Activated CD4-positive, alpha-beta T cell treated with anti-CD3 and anti-CD28 coated beads, Interleukin-2, amount 50 U/mL, for 24 hours (primary cell): ENCODE data around the gene IL20RA.
A peak's percentile ranks its signal among the peaks of the same experiment; 100 is the strongest.
"Not testable (repeated sequence)": the region's sequence is repeated elsewhere in the genome, so short reads cannot be mapped to it uniquely, and the experiment has no call there.

Experiments used
- DNase-seq, 2 donors: peaks; one replicate each; pipeline ENCODE4 v3.0.0-alpha.2; 2020; ENCODE audit warnings: low read depth in 1 of 2, low spot score in 1 of 2

IL20RA gene, protein sequence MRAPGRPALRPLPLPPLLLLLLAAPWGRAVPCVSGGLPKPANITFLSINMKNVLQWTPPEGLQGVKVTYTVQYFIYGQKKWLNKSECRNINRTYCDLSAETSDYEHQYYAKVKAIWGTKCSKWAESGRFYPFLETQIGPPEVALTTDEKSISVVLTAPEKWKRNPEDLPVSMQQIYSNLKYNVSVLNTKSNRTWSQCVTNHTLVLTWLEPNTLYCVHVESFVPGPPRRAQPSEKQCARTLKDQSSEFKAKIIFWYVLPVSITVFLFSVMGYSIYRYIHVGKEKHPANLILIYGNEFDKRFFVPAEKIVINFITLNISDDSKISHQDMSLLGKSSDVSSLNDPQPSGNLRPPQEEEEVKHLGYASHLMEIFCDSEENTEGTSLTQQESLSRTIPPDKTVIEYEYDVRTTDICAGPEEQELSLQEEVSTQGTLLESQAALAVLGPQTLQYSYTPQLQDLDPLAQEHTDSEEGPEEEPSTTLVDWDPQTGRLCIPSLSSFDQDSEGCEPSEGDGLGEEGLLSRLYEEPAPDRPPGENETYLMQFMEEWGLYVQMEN

DNA sequence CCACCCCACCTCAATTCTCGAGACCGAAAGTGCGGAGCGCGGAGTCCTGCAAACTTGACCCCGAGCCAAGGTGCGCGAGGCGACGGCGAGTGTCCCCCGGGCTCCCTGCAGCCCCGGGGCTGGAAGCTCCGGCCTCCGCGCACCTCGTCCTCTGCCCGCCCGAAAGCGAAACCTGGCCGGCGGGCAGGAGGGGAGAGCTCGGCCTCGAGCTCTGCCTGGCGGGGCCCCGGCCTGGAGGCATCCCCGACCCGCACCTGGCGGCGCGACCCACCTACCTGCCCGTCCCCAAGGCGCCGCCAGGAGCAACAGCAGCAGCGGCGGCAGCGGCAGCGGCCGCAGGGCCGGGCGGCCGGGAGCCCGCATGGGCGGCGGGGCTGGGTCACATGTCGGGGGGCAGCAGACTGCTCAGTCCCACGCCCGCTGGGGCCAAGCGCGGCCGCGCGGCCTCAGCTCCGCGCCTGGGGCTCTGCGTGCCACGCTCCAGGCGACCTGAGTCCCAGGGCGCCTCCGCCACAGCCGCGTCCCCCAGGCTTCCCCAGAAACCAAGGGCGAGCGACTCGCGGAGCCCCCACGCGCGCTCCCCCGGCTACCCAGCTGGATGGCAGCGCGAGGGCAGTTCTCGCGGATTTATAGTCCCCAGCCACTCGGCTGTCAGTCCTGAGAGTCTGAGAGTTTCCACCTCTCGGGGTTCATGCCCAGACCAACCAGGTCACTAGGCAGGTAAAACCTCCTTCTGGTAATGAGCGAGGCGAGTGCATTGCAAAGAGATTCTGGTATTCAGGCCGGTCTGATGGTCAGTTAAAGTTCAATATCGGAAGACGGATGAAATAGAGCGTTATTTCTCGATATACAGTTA is at the start of gene IL20RA:
Gene IL20RA (minus strand): TSS at position 600 of the 856 bp plus-strand sequence. CDS start 237 bp downstream, at position 363.
- DNase-seq, result no peak

DNA sequence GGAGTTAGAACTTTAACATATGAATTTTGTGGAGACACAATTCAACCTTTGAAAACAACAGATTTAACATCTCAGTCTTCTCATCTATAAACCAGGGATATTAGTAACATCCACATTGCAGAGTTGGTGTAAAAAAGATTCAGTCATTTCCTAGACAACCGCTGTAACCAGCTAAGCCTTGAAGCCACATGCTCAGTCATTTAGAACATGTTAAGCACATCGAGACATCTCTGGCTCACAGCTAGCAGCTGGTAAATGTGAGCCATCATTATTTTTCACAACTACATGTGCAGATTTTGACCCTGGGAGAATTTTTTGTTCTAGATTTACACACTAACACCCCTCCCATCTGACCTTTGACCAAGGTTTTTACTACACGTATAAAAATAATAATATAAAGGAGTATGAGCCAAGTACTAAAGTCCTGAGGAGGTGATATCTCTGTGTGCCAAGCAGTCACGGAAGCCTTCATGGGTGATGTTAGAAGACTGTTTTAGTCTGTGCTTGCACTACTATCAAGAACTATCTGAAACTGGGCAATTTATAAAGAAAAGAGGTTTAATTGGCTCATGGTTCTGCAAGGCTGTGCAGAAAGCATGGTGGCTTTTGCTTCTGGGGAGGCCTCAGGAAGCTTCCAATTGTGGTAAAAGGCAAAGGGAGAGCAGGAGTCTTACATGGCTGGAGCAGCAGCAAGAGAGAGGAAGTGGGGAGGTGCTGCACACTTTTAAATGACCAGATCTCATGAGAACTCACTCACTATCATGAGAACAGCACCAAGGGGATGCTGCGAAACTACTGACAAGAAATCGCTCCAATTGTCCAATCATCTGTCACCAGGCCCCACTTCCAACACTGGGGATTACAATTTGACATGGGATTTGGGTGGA is 48.7 kb upstream of the IL20RA start:
- no peak for DNase-seq

DNA sequence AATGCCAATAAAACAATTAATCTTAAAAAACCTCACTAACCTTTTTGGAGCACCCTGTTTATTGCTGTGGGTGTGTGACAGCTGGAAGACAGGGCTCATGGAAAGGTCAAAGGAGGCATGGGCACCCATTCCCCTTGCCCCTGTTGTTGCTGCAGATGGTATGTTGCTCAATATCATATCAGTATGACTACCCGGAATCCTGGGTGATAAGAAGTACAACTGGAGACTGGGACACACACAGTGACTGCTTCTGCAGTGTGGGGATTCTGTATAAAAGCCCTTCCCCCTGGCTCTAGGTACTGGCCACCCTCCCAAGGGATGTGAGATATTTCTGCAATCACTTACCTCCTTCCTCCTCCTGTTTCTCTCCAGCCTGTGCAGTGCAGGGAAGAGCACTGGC is 47.3 kb upstream of the IL20RA start:
- no peak for DNase-seq

DNA sequence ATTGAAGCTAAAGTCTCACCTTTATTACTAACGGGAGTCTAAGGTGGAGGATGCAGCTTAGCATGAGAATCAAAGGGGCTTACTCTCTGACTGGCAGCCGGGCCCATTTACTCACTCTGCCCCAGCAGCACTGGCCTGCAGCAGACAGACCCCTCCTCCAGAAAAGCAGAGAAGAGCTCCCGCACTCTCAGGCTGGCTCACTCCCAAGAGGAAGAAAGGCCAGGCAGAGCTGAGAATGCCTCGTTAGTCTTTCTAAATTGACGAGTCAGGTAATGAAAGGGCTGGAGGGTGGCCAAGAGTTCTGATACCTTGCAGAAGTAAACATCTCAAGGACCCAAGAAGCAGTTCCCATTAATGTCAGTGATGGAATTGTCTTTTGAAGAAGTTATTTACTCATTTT is 44.5 kb upstream of the IL20RA start:
- DNase-seq, result no peak

DNA sequence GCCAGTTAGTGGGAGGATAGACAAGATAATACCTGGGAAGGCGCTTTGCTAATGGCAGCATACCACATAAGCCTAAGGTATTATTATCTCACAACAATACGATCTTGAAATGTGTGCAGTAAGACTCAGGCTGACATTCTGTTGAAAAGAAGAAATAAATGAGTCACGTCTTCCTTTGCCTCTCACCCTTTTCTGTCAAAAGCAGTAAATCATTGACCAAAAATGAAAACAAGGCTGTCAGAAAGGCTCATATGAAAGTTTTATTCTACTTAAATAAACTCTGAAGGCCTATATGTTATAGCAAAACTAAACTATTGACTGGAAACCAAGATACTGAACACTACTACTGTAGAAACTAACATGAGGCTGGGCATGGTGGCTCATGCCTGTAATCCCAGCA is 43.1 kb upstream of the IL20RA start:
- no peak for DNase-seq

DNA sequence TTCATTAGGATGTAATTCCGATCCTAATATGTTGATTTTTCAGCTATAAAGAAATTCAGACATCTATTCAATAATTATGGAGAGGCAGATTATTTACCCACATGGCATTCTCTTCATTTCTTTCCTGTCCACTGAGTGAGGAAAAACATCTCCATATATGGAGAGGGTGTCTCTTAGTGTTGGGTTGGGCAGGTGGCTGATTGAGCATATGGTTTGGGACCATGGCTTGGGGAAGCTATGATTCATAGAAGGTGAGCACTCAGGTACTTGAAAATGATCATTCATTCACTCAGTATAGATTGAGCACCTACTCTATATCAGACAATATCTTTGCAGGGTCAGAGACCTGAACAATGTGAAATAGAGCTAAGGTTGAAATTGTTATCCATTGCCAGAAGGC is 41.3 kb upstream of the IL20RA start:
- DNase-seq, result no peak

DNA sequence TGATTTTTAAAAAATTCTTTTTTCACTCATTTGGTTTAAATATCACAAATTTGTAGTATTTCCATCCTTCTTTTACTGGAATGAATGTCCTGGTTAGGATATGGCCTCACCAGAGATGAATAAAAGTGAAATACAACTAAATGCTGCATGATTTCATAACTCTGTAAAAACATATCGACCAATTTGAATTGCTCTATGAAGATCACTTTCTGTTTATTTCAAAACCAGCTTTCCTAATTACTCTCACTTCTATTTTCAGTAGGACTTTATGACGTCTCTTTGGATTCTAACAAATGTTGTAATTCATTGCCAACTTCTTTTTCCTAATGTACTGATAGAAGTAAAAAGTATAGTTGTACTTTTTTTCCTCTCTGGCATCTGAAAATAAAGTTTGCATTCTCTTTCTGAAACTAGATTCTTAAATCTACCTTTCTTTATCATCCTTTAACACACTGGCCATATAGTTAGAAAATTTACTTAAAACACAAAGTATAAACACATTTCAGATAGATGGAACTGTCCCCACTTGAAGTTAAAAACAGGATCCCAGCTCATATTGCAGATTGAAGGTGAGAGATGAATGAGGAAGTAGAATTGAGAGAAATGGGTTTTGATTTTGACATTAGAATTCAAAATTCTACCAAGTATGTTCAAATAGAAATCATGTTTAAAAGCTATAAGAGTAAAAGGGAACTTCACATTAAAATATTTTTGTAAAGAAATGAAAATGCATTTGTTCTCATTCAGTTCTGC is 40.3 kb upstream of the IL20RA start:
- DNase-seq, result no peak

DNA sequence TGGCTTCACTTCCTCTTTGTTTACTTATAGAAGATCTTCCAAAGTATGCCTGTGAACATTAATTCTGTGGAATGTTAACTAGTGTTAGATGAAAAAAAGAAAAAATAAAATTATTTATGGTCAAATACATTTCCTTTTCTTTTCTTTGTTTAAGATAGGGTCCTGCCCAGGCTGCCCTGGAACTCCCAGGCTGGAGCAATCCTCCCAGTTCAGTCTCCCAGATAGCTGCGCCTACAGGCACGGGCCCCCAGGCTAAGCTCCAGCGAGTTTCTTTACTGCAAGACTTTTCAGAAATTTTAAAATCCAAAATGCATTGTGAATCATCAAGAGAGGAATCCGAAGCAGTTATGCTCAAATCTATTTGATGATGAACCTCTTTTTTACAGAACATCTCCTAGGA is 39.3 kb upstream of the IL20RA start:
- DNase-seq, result no peak

DNA sequence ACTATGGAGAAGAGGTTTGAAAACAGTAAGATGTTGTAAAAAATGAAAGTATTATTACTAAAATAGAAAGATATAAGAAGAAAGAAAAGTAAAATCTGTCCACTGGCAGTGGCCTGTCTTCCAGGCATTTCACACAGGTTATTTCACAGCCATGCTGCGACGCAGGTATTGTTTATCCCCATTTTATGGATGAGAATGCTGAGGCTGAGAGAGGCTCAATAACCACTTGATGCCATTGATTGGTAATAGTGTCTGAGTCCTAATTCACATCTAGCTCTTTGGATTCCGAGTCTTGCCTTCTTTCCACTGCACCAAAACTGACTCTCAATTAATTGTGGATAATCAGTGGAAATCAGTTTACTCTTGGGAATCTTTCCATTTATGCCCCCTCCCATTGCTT is 37.2 kb upstream of the IL20RA start:
- no peak for DNase-seq

DNA sequence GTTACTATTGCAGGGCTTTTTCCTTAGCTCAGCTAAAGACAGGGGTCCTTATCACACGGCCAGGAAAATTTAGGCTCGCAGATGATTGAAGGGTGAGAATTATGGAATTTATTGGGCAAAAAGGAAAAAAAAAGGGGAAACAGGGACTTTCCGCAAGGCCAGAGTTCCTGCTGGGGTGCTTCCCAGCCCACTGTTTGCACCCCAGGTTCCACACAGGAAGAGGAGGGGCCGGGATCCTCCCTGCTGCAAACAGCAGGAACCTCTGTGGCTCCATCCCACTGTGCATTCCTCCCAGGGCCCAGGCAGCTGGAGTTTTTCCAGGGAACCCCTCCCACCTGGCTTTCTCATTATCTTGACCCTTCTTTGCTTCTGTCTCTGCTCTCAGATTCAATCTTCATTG is 35.9 kb upstream of the IL20RA start:
- no peak for DNase-seq

DNA sequence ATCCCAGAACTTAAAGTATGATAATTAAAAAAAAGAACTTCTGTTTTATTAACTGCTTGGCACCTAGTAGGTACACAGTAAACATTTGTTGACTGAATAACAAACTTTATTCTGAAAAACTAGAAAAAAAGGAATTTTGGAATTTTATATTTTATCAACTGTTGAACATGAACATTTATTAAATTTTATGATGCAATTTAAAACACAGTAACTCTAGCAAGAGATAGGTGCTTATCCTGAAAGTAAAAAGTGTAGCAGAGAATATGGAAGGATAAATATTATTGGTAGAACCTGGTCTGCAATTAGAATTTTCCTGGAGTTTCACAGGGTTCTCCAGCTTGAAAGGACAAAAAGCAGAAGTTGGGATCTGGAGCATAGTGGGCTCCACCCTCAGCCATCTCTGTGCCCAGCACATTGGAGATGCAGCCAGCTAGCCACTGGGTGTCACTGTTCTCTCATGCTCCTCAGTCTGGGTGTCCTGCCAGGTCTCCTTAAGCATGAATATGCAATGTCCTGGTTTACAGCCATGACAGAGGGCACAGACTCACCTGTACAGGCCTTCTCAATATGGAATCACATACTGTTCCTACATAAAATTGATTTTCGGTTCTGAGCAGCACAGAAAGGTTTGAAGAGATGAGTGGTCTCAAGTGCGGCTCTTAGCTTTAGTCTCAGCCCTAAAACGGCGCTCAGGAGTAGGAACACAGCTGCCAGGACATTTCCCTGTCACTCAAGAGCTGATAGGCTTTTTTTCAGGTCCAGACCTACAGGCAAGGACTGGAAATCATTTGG is 31.7 kb upstream of the IL20RA start:
- DNase-seq, result peak in 1 of 2 donors; percentile 39

DNA sequence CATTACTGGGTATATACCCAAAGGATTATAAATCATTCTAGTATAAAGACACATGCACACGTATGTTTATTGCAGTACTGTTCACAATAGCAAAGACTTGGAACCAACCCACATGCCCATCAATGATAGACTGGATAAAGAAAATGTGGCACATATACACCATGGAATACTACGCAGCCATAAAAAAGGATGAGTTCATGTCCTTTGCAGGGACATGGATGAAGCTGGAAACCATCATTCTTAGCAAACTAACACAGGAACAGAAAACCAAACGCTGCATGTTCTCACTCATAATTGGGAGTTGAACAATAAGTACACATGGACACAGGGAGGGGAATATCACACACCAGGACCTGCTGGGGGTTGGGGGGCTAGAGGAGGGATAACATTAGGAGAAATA is 31.0 kb upstream of the IL20RA start:
- DNase-seq, result not testable (repeated sequence)

DNA sequence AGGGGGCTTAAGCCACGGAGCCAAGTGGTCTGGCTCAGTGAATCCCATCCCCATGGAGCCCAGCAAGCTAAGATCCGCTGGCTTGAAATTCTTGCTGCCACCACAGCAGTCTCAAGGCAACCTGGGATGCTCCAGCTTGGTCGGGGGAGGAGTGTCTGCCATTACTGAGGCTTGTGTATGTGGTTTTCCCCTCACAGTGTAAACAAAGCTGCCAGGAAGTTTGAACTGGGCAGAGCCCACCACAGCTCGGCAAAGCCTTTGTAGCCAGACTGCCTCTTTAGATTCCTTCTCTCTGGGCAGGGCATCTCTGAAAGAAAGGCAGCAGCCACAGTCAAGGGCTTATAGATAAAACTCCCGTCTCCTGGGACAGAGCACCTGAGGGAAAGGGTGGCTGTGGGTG is 25.5 kb upstream of the IL20RA start:
- no peak for DNase-seq

DNA sequence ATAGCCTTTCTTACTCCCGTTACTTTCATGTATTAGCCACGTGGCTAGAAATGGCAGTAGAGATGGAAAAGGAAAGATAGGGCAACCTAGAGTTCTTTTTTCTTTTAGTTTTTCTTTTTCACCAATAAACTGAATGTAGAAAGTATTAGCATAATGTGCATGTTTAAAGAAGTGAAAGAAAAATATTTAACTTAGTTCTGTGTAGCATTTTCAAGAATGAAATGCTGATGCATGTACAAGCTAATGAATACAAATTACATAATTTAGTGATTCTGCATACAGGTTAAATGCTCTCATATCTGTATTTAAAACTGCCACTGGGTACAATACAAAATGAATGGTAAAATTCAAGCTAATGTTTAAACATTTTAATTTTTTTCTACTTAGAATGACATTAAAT is 22.6 kb upstream of the IL20RA start:
- no peak for DNase-seq

DNA sequence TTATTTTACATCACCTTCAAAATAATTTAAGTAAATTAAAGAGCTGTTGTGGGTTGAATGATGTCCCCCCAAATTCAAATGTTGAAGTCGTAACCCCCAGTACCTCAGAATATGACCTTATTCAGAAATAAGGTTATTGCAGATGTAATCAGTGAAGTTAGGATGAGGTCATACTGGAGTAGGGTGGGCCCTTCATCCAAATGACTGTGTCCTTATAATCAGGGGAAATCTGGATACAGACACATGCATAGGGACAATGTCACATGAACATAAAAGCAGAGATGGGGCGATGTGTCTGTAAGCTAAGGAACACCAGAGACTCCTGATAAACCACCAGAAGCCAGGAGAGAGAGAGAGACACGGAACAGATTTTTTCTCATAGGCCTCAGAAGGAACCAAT is 13.3 kb upstream of the IL20RA start:
- DNase-seq, result no peak

DNA sequence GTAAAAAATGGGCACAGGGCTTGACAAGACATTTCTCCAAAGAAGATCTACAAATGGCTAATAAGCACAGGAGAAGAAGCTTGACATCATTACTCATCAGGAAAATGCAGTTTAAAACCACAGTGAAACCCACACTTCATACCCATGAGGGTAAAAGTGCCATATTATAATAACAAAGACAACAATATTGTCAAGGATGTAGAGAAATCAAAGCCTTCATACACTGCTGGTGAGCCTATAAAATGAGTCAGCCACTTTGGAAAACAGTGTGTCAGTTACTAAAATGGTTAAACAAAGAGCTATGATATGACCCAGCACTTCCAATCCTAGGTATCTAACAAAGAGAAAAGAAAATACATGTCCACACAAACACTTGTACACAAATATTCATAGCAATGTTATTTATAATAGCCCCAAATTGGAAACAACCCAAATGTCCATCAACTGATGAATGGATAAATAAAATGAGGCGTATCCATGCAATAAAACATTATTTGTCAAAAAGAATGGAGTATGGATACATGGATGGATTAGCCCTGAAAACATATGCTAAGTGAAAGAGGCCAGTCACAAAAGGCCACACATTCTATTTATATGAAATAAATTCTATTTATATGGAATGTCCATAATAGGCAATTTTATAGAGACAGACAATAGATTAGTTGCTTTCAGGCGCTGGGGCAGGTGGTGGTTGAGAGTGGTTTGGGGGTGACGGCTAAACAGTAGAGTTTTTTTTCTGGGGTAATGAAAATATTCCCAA is 11.5 kb upstream of the IL20RA start:
- DNase-seq, result no peak

DNA sequence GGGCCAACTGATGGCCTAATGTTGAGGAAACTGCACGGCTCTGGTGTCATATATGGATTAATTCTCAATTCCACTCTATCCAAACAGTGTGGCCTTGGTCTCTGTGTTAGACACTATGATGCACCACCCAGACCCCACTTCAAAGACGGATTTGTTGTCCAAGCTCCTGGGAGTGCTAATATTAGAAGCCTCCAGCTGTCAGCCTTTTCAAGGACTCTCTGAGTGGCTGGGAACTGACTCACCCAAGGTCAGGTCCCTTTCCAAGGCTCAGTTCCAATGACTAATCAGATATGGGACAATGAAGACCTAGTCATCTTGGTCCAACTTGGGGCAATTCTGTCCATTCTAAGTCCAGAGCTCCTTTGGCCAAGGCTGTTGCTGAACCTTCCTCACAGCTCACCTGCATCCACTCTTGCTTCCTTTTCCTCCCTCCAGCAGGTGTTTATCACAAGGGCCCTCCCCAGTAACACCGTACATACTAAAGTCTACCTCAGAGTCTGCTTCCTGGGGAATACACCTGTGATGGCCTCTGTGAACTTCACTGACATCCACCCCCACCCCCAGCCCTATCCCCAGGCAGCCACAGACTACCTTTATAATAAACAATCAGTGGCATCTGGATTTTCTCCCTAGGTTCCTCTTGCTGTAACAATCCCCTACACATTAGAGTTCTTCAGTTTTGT is 7.2 kb upstream of the IL20RA start:
- no peak for DNase-seq

DNA sequence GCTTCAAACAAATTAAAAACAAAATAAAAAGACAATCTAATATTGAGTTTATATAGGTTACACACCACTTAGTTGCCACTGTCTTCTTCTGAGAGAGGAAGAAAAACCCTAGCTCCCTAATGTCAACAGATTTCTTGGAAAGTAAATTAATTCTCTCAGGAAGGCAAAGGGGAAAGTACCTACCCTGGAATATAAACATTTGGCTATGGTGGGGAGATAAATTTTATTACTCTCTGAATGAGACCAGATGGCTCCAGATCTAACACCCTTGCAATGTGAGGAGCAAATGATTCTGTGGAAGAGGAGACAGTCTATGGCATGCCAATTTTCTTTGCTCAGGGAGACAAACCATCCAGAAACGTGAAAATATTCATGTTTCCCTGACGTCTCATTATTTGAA is 4.3 kb upstream of the IL20RA start:
- no peak for DNase-seq
